Measurements from ENCODE around the gene PLA2G4B. TPM values are rescaled to one million over a fixed set of nuclear protein-coding genes. Genes with fewer than 3 reads are reported as not detected.

The PLA2G4B gene
- polyA plus RNA-seq, 4 donors, result 7.6 to 9.1 (median 8.2) TPM

DNA sequence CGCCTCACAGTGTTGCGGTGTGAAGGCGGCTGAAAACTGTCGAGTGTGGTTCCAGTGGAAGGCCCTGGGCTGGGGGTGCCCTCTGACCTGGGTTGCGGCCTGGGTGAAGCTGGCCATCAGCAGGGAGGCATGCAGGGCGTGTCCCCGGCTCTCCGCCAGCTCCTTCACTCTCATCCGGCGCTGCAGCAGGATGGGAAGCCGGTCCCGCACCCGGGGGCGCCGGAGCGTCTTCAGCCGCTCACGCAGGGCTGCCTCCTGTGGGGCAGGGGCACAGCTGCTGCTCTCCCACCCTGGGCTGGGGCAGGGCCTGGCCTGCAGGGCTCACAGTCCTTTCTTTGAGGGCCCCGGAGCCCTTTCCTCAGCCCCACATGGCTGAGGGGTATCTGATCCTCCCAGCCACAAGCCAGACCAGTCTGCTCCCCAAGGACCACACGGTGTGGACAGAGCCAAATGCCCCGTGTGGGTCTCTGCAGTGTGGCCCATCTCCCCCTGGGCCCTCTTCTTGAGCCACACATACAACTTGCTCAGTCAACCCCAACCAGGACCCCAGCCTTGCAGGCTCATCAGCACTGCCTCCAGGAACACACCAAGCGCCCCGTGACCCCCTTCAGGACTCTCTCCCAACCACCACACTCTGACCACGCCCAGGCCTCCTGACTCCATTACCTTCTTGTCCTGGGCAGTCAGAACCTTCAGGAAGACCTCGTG is 28.4 kb downstream of the PLA2G4B start:
- DNase-seq (ENCODE audit: low read depth in 4 of 4, low spot score in 3 of 4), result no peak

DNA sequence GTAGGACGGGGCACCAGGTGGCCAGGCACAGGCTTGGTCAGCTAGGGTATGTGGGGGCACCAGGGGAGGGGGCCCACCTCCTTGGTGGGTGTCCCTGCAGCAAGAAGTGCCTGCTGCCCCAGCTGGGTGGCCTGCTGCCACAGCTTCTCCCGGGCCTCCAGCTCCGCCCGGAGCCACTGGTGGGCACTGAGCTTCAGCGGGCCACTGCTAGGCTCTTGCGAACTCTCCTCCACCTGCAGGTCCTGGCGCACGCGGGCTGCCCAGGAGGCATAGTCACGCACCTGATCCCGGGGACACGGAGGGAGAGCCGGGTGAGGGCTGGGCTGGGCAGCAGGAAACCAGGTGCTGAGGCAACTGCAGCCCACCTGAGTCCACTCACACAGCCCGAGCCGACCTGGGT is 29.7 kb downstream of the PLA2G4B start:
- DNase-seq (ENCODE audit: low read depth in 4 of 4, low spot score in 3 of 4), result no peak

DNA sequence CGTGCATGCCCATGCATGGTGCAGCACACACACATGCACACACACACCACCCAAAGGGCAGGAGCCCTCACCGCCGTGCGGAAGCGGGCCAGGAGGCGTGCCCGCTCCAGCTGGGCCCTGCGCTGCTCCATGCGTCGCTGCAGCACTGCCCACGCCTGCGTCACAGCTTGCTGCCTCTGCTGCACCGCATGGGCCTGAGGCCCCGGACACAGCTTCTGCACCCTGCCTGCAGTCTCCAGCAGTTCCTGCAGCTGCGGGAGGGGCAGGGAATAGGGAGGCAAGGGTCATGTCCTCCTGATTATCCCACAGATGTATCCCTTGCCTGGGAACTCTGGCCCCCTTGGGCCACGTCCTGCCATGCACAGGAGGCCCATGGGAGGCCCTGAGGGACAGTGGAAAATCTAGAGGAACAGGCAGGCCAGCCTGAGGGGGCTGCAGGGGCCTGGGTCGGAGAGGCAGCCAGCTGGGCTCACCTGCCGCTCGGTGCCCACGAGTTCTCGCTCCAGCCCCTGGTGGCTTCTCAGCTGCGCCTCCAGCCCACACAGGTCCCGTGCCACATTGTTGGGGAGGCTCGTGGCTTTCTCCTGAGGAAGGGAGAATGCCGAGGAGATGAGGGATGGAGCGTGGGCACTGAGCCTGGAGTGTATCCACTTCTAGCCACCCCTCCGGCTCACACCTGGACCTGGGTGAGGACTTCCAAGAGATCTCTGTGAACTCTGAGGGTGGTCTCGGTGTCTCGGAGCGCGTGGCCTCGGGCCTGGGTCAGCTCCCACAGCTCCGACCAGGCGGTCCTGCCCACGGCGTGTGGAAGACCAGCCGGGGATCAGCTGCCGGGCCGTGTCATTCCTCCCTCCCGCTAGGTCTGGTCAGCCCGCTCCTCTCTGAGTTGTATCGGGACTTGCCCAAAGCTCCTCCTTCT is 31.4 kb downstream of the PLA2G4B start:
- no peak for DNase-seq (ENCODE audit: low read depth in 4 of 4, low spot score in 3 of 4)

DNA sequence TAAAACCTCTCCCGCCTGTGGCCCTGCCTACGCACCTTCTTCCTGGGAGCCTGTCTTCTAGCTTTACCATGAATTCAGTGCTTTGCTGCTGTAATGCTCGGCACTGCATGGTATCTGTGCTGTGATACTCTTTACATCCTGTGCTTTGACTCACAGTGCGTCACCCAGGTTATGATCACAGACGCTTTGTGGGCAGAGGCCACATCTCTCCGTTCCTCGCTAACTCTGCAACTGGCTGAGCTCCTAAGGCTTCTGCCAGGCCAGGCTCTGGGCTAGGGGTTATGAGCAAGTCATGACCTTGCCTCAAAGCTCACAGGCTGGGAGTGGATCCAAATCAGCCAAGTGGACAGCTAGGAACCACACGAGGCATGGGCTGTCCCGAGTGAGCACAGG is 32.0 kb downstream of the PLA2G4B start:
- DNase-seq (ENCODE audit: low read depth in 4 of 4, low spot score in 3 of 4), result no peak

DNA sequence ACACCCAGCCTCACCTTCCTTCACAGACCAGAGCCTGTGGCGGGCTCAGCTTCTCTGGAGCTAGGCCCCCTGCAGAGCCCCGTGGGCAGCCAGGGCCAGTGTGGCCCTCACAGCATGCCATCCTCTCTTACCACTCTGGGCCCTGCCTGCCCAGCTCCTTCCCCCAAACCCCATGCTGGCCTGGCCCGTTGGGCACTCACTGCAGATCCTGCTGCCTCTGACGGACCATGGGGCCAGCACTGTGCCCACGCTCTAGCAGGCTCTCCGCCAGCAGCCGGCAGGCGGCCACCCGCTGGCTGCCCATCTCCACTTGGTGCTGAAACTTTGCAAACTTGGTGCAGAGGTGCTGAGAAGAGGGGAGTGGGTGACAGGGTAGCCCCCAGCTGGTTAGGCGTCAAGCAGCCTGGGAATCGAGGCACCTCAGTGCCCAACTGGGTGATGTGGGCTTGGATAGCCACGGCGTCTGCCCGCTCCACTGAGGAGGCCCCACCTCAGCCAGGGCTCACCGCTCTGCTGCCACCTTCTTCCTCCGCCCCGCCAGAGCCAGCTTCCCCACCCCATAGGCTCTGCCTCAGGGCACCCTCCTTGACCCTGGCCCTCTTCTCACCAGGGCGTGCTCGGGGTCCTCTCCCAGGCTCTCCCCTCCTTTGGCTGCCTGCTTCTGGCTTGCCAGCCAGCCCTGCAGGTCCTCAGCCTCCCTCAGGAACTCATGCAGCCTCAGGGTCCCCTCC is 32.7 kb downstream of the PLA2G4B start:
- no peak for DNase-seq (ENCODE audit: low read depth in 4 of 4, low spot score in 3 of 4)

DNA sequence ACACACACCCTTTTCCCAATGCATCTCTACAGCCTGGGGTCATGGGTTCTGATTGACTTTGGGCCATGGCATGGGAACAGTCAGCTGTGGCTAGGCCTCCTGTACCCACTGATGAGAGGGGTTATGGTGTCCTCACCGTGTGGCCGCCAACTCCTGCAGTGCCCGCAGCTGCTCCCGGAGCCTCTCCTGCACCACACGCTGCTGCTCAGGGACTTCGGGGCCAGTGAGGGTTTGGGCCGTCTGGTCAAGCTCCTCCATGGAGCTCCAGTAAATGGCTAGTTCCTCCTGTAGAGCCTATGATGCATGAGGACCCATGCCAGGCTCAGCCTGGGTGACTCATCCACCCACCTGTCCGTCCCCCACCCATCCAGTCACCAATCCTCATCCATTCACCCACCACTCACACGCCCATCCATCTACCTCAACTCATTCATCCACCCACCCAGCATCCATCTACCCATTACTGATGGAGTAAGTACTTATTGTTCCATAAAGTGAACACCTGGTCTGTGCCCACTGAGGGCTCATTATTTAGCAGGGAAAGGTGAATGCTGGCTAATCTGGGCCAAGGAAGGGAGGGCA is 33.6 kb downstream of the PLA2G4B start:
- DNase-seq (ENCODE audit: low read depth in 4 of 4, low spot score in 3 of 4), result no peak

DNA sequence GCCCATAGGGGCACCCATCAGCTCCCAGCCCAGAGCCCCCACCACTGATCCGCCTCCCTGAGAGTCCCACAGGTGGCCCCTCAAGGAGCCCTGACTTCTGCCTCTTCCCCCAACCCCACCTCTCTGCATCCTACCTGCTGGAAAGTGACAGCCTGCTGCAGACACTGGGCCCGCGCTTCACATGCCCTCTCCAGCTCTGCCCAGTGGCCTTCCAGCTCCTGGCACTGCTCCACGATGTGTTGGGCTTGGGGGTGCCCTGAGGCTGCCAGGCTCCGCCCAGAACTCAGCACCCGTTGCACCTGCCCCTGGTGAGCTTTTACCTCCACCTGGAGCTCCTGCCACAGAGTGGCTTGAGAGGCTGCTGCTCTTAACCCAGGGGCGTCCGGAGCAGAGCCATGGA is 35.1 kb downstream of the PLA2G4B start:
- DNase-seq (ENCODE audit: low read depth in 4 of 4, low spot score in 3 of 4), result no peak

DNA sequence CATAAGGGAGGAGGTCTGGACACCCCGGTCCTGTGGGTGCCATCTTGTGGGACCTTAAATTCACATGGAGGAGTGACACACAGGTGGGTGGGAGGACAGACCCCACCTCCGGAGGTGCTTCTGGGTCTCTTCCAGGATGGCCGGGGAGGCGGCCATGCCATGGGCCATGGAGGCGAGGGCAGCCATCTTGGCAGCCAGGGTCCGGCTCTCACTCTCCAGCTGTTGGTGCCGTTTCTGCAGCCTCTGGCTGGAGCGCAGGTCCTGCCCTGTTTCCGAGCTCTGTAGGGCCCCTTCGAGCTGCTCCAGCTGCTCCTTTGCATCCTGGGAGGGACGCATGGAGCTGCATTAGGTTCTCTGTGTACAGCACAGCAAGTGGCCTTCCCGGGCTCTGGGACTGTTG is 36.1 kb downstream of the PLA2G4B start:
- DNase-seq (ENCODE audit: low read depth in 4 of 4, low spot score in 3 of 4), result no peak

DNA sequence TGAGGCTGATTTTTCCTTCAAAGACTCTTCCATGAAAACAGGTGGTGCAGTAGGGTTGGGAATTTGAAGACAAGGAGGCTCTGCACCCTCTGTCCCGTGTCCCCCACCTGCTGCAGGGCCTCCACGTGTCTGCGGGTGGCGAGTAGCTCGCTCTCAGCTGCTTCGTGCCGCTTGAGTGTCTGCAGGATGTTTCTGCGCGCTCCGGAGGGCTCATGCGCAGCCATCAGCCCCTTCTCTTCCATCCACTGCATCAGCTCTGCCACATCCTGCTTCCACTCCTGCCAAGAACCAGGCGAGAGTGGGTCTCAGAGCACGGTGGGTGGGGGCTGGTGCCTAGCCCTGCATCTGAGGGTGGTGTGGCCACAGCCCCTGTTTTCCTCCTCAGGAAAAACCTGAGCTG is 37.4 kb downstream of the PLA2G4B start:
- no peak for DNase-seq (ENCODE audit: low read depth in 4 of 4, low spot score in 3 of 4)

DNA sequence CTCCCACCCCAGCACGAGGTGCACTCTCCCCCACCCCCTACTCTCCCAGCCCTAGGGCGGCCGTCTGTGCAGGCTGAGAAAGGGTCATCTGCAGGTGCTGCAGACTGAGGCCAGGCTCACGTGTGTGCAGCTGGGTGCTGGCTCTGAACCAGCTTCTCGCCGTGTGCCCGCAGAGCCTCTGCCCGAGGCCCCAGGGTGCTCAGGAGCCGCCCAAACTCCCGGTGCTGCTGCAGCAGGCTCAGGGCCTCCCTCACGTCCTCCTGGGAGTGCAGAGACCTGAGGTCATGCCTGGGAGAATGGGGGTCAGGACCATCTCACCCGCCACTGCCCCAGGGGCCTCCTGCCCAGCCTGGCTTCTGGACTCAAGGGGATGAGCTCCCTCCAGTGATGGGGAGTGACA is 38.0 kb downstream of the PLA2G4B start:
- no peak for DNase-seq (ENCODE audit: low read depth in 4 of 4, low spot score in 3 of 4)

DNA sequence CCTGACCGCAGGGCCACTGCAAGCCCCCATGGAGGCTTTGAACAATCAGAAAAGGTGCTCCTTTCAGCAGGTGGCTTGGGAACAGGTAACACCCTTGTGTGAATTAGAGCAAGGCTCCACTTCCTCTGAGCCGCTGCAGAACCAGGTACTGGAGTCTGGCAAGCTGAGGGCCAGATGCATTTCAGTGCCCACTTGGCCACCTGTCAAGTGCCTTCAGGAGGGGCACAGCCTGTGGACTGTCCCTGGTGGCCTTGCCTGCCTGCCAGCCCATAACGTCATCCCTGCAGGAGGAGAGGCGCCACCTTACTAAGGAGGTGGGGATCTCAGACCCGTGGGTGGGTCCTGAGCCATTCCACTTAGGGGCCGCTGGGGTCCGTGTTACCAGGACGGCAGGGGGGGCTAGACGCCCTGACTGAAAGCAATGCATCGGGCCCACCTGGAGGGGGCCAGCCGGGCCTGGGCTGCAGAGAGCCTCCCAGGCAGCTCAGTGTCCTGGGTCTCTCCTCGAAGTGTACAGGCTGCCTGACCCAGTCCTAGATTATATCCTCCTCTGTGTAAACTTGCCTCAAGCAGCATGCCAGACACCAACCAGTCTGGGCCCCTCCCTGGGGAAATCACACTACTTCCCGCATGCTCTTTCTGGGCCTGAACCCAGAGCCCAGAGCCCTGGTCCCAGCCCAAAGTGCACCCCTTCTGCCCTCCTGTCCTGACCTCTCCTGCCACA is 39.1 kb downstream of the PLA2G4B start:
- DNase-seq (ENCODE audit: low read depth in 4 of 4, low spot score in 3 of 4), result no peak

DNA sequence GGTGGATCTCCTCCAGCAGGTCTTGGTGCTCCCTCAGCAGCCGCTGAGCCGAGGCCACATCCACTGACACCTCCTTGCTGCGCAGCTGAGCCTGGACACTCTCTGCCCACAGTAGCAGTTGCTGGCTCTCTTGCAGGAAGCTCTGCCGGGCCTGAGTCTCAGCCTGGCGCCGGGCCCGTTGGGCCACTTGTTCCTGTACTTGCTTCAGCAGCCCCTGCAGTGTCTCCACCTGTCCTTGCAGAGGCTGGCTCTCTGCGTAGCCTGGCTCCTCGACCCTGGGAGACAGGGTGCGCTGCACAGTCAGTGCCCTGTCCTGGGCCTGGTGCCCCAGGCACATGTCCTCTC is 39.7 kb downstream of the PLA2G4B start:
- no peak for DNase-seq (ENCODE audit: low read depth in 4 of 4, low spot score in 3 of 4)

DNA sequence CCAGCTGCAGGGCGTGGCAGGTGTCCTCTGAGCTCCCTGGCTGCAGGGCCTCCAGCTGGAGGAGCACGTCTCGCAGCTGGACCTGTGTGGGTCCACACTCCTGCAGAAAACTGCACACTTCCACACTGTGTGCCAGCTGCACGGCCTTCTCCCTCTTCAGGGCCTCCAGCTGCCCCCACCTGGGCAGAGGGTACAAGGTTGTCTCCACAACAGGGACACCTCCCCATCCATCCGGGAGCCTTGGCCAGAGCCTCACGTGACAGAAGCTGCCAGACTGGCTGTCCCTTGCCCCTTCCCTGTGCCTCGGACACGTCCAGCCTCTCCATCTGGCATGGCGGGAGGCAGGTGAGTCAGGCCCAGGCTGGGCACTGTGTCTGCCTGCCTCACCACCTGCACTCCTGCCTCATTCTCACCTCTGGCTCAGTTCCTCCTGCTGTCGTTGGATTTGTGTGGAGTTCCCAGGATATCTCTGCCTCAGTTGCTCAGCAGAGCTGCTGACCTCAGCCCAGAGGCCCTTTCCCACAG is 40.7 kb downstream of the PLA2G4B start:
- DNase-seq (ENCODE audit: low read depth in 4 of 4, low spot score in 3 of 4), result no peak

DNA sequence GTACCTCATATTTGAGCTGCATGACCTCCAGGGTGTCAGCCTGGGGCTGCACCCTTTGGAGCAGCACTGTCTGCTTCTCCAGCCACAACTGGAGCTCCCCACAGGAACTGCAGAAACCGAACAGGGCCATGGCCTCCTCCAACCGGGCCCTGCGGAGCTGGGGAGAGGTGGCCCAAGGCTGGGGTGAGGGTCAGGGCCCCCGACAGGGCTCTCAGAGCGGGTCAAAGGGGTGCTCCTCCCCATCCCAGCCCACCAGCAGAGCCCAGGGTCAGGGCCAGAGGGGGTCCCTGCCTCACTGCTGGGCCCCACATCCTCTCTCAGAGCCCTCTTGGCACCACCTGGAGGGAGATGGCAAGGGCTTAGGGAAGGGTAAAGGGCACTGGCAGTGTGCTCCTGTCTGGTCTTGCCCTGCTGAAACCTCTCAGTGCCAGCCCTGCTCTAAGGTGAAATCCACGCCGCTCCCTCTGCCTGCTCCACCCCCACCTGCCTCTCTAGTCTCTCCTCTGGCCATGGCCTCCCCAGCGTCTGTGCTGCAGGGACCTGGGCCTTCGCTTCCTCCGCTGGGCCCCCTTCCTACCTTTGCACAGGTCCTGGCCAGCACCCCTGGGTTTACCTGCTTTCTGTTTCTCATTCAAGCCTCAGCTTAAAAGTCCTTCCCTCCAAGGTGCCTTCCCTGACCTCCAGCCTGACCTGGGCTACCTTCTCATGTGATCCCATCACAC is 41.7 kb downstream of the PLA2G4B start:
- DNase-seq (ENCODE audit: low read depth in 4 of 4, low spot score in 3 of 4), result no peak

DNA sequence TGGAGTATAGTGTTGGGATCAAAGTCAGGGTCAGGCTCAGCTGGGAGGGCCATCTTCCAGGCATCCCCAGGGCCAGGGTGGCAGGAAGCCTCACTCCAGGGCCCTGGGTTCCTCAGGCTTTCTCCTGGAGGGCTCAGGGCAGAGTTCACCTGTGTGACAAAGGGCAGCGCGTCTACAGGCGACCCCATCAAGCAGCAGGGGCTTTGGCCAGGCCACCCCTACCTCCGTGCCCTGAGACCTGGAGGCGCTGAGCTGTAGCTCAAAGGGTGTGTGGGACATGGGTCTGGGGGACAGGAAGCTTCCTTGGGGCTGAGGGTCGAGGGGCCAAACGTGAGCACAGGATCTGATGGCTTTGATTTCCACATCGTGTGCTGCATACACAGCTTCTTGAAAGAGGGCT is 42.4 kb downstream of the PLA2G4B start:
- no peak for DNase-seq (ENCODE audit: low read depth in 4 of 4, low spot score in 3 of 4)

DNA sequence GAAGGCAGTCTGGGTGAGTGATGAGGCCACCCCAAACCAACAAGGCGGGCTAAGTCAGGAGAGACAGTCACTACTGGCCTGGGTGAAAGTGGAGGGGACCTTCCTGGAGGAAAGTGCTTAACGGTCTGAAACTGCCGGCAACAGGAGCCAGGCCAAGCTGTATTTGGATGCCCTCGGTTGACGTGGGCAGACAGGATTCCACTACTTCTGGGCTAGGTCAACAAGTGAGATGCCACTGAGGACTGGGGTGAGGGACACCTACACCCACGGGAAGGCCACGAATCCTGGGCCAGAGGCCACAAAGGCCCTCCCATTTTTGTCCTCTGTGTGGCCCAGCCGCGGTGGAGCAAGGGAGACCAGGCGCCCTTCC is 42.9 kb downstream of the PLA2G4B start:
- DNase-seq (ENCODE audit: low read depth in 4 of 4, low spot score in 3 of 4), result no peak

DNA sequence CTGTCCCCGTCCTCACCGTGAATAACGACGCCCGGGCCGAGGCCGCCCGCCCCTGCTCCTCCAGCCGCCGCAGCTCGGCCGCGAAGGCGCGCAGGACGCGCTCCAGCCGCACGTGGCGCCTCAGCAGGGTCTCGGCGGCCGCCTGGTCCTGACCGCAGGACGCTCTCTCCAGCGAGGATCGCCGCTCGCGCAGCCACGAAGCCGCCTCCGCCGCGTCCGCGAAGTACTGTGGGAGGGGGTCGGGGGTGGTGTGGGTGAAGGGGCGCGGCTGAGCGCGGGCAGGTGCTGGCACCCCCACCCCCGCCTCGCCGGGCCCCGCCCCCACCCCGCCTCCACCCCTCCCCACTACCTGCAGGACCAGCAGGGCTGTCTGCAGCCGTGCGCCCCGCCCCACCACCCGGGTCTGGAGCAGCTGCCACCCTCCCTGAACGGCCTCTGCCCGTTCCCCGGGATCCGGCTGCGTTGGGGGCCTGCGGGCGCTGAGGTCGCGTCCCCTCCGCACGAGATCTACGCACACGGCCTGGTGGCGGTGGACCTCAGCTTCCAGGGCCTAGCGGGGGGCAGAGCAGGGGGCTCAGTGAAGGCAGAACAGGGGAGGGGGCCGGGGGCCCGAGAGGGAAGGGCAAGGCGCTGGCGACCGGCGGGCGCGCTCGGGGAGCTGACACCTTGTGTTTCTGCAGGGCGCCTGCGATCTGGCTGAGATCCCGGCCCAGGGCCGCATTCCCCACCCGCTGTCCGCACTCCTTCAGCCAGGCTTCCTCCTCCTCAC is 43.5 kb downstream of the PLA2G4B start:
- DNase-seq (ENCODE audit: low read depth in 4 of 4, low spot score in 3 of 4), result no peak

DNA sequence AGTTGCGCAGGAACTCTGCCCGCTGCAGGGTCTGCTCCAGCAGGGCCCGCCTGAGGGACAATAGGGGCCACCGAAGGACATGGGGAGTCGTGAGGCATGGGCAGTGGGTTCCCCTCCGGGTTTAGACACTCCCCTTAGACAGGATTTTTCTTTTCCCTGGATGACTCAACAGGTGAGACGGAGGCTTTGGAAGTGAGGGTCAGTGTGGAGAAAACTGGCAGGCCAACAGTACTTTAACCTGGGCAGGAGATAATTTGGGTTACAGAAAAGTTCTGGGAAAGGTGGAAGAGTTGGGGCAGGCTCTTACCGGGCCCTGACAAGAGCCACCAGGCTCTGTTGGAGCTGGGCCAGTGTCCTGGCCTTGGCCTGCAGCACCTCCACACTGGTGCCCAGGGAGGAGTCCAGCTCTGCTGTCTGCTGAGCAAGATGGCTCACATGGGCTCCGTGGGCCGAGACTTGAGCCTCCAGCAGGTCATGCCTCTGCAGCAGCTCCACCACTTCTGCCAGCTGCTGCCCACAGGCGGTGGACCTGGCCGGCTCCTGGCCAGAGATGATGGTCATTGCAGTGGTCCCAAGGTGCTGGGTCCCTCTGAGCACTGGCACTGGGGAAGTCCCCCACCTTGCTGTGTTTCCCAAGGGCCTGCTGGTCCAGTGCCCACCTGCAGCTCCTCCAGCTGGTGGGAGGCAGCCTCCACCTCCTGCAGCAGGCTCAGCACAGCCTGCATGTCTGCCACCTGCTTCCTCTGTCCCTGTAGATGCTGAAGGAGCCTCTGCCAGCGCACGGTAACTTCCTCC is 44.2 kb downstream of the PLA2G4B start:
- no peak for DNase-seq (ENCODE audit: low read depth in 4 of 4, low spot score in 3 of 4)
